Measurements from ENCODE around the gene FAM13C. TPM values are rescaled to one million over a fixed set of nuclear protein-coding genes. Genes with fewer than 3 reads are reported as not detected.
A peak's percentile ranks its signal among the peaks of the same experiment; 100 is the strongest.

FAM13C gene
- 7.0 and 7.6 TPM in 2 replicates for polyA plus RNA-seq (2012; rRNA removed)
- polyA plus RNA-seq (2012; cell fraction: cytosol; rRNA removed) = 6.5 and 6.8 TPM in 2 replicates
- polyA plus RNA-seq (2012; cell fraction: nucleus; rRNA removed) = 11.8 and 14.4 TPM in 2 replicates

DNA sequence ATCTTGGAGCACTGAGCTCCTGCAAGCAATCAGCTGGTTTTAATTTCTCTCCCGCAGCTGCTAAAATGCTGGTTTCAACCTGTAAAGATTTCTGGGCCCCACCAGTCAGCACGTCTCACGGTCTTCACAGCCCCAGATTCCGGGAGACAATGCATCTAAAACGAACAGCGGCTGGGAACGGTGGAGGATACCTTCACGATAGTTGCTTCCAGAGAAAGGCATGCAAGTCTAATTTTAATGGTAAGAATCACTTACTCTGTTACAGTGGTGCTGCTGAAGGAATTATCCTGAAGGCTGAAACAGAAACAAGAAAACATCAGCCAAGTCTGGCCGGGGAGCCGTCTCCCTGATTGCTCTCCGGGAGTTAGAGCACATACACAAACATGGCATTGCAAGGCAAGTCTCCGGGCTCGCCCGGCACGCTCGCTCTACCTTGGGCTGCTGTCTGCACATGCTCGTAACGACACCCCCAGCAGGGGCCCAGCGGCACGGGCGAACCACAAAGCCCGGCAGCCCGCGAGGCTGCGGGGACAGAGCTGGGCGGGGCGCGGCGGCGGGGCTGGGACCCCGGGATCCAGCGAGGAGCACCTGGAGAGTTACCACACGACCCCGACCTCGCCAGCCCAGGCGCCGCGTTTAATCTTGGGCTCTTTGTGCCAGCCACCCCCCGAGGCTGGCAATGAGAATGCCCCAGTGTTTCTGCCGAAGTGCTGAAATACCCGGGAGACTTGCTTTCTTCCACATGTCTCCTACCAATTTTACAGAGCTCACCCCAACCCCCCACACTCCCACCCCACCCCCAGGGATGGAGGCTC lies at the start of gene FAM13C:
Gene FAM13C (minus strand): TSS at position 406 of the 815 bp plus-strand sequence. CDS start 89 bp downstream, at position 317.
- peak within 1 kb of the TSS; percentile 87 for H3K4me2 ChIP-seq
- no peaks in the 10 kb centered on the region for H3K36me3 ChIP-seq (replicated peaks in 1 of 2; ENCODE audit: control insufficient read depth in 1 of 2, insufficient read depth in 2 of 2, low read length in 1 of 2)
- peak within 1 kb of the TSS; percentile 78 to 95 for H3K27ac ChIP-seq (ENCODE audit: low read depth in 2 of 2, low read length in 1 of 2)
- DNase-seq = peak; percentile 83
- no peaks in the 10 kb centered on the region for H3F3A ChIP-seq (replicated peaks; ENCODE audit: insufficient read depth)
- H3K4me1 ChIP-seq (ENCODE audit: control insufficient read depth in 1 of 2, insufficient read depth in 2 of 2, low read depth in 1 of 2, low read length in 1 of 2) = peaks cover 6 to 9% of the 10 kb centered on the region in 2 experiments; a peak in 3 of 4 replicates
- no peaks in the 10 kb centered on the region for H3K27me3 ChIP-seq (ENCODE audit: insufficient read depth)
- H4K20me1 ChIP-seq (ENCODE audit: insufficient read depth) = no peaks in the 10 kb centered on the region; the same call in 1 of the 2 replicates
- TF ChIP-seq POLR2AphosphoS5 (IDR thresholded peaks at IDR 0.05; ENCODE audit: low read depth, low read length) = peak; percentile 71; the same call in 1 of the 2 replicates
- no peak; the same call in 1 of the 2 replicates for TF ChIP-seq NRF1 (IDR thresholded peaks at IDR 0.05; ENCODE audit: low read depth, low read length)
- TF ChIP-seq EP300 (IDR thresholded peaks at IDR 0.05; ENCODE audit: borderline replicate concordance in 1 of 2, low read depth in 1 of 2, low read length in 1 of 2) = peak in 1 of 2 experiments; percentile 15; a peak in 1 of 4 replicates
- TF ChIP-seq MAX (IDR thresholded peaks at IDR 0.05; ENCODE audit: low read depth) = peak; percentile 94
- peak; percentile 11; the same call in 1 of the 2 replicates for TF ChIP-seq RCOR1 (IDR thresholded peaks at IDR 0.05; ENCODE audit: low read length)
- 0 out of 2 replicates have a peak, but pooled peaks have one; percentile 66 for TF ChIP-seq SIN3A (IDR thresholded peaks at IDR 0.05; ENCODE audit: borderline replicate concordance, low read depth, low read length)
- TF ChIP-seq USF1 (IDR thresholded peaks at IDR 0.05; ENCODE audit: borderline replicate concordance, low read depth) = no peak
- TF ChIP-seq TCF12 (IDR thresholded peaks at IDR 0.05) = no peak
- 0 out of 2 replicates have a peak, but pooled peaks have one; percentile 6 for TF ChIP-seq REST (IDR thresholded peaks at IDR 0.05; ENCODE audit: low read depth, low read length)
- peak; percentile 85 for TF ChIP-seq MXI1 (IDR thresholded peaks at IDR 0.05; ENCODE audit: low read depth, low read length)
- 0 out of 2 replicates have a peak, but pooled peaks have one; percentile 8 for TF ChIP-seq RFX5 (IDR thresholded peaks at IDR 0.05; ENCODE audit: low read length)
- TF ChIP-seq EZH2phosphoT487 (IDR thresholded peaks at IDR 0.05; ENCODE audit: borderline replicate concordance, low read depth) = no peak
- no peak for TF ChIP-seq SMC3 (IDR thresholded peaks at IDR 0.05; ENCODE audit: low read depth, low read length)
- TF ChIP-seq ZBTB33 (IDR thresholded peaks at IDR 0.05; ENCODE audit: borderline replicate concordance, low read depth) = 0 out of 2 replicates have a peak, but pooled peaks have one; percentile 49
- TF ChIP-seq TAF1 (IDR thresholded peaks at IDR 0.05; ENCODE audit: borderline replicate concordance, low read depth, low read length) = peak; percentile 12; the same call in 1 of the 2 replicates
- TF ChIP-seq FOXM1 (IDR thresholded peaks at IDR 0.05; ENCODE audit: low read depth) = 0 out of 2 replicates have a peak, but pooled peaks have one; percentile 29
- TF ChIP-seq YY1 (IDR thresholded peaks at IDR 0.05; ENCODE audit: low read depth) = peak; percentile 56; the same call in 1 of the 2 replicates
- peaks cover 15% of the 10 kb centered on the region for H3K79me2 ChIP-seq (ENCODE audit: insufficient read depth)
- H2AFZ ChIP-seq (ENCODE audit: low read depth) = peak within 1 kb of the TSS; percentile 89
- ChIA-PET POLR2A (interaction anchor here (0.8 to 1.3 kb wide), 4 partner anchors 10 to 544 kb away, joined by 3 to 4 read pairs (median 3); partner anchors contain the start of gene CCDC6), CTCF (interaction anchor here (1.4 to 5.8 kb wide), 4 partner anchors 151 to 410 kb away, joined by 3 to 27 read pairs (median 4); no protein-coding TSS in a partner anchor)
- H3K9me2 ChIP-seq = no peaks in the 10 kb centered on the region
- WGBS (ENCODE audit: low lambda C conversion rate) = 9% methylated on average over 16 of the region's 41 CpGs
- H3K4me3 ChIP-seq (ENCODE audit: low read depth in 2 of 2, low read length in 1 of 2) = peak within 1 kb of the TSS; percentile 66 to 75
- peak within 1 kb of the TSS; percentile 81 for H3K9ac ChIP-seq
- no peaks in the 10 kb centered on the region for H3K9me3 ChIP-seq
